ENCODE measurements around the gene FXYD5. TPM values are rescaled to one million over a fixed set of nuclear protein-coding genes. Genes with fewer than 3 reads are reported as not detected.

FXYD5 gene
- polyA plus RNA-seq, 1 donor from 2014 or later: not detected

DNA sequence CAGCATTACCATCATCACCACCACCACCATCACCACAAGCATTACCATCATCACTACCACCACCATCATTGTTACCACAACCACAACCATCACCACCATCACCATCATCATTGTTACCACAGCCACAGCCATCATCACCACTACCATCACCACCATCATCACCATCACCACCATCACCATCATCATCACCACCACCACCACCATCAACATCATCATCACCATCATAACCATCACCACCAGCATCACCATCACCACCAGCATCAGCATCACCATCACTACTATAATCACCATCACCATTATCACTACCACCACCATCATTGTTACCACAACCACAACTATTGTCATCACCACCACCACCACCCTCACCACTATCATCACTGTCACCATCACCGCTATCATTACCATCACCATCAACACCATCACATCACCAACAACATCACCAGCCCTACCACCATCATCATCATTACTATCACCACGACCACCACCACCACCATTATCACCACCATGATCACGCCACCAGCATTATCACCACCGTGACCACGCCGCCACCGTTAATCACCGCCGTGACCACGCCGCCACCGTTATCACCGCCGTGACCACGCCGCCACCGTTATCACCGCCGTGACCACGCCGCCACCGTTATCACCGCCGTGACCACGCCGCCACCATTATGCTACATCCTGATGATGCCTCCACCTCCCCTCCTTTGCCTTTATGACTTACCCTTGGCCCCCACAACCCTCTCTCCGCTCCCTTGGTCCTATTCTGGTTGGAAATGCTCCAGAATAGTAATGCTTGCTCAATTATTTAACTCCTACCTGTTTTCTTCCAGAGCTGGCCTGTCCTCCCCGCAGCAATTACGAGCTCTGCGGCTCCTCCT, 48.9 kb upstream of the FXYD5 start:
- Histone ChIP-seq H3K9ac (ENCODE audit: low read length) (no peak overlapping the region), H3K4me2 (ENCODE audit: low read length) (no peak overlapping the region), H2AFZ (ENCODE audit: low read depth, low read length) (no peak overlapping the region), H3K9me3 (ENCODE audit: low read length) (no peaks in the 10 kb centered on the region), H3K4me3 (ENCODE audit: low read length) (no peak overlapping the region), H4K20me1 (ENCODE audit: insufficient read depth) (no peaks in the 10 kb centered on the region), H3F3A (ENCODE audit: insufficient read depth, low read length, poor library complexity, severe bottlenecking) (no peaks in the 10 kb centered on the region), H3K27me3 (ENCODE audit: insufficient read depth, low read depth, low read length) (no peaks in the 10 kb centered on the region), H3K36me3 (ENCODE audit: insufficient read depth, low read length) (no peaks in the 10 kb centered on the region), H3K27ac (ENCODE audit: low read length) (no peak overlapping the region), H3K9me2 (ENCODE audit: insufficient read depth, low read length) (no peaks in the 10 kb centered on the region), H3K79me2 (replicated peaks; ENCODE audit: insufficient read depth, low read length) (no peaks in the 10 kb centered on the region)
- TF ChIP-seq RAD21 (conservative IDR thresholded peaks at IDR 0.05) (no peak), SMC3 (conservative IDR thresholded peaks at IDR 0.05; ENCODE audit: poor library complexity) (no peak)
- TF ChIP-seq, protein P1, sequence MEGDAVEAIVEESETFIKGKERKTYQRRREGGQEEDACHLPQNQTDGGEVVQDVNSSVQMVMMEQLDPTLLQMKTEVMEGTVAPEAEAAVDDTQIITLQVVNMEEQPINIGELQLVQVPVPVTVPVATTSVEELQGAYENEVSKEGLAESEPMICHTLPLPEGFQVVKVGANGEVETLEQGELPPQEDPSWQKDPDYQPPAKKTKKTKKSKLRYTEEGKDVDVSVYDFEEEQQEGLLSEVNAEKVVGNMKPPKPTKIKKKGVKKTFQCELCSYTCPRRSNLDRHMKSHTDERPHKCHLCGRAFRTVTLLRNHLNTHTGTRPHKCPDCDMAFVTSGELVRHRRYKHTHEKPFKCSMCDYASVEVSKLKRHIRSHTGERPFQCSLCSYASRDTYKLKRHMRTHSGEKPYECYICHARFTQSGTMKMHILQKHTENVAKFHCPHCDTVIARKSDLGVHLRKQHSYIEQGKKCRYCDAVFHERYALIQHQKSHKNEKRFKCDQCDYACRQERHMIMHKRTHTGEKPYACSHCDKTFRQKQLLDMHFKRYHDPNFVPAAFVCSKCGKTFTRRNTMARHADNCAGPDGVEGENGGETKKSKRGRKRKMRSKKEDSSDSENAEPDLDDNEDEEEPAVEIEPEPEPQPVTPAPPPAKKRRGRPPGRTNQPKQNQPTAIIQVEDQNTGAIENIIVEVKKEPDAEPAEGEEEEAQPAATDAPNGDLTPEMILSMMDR (IDR thresholded peaks at IDR 0.05; ENCODE audit: poor library complexity, severe bottlenecking): no peak

DNA sequence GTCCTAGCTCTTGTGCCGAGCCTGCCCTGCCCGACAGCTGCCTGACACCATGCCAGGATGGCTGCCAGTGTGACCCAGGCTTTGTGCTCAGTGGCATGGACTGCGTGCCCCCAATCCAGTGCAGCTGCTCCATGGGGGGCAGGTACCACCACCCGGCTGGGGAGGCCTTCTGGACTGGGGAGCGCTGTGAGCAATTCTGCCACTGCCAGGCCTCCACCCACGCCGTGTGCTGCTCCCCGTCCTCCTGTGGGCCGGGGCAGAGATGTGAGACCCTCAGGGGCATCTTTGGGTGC, 48.3 kb upstream of the FXYD5 start:
- Histone ChIP-seq H3K9ac (ENCODE audit: low read length) (no peak overlapping the region), H3K79me2 (replicated peaks; ENCODE audit: insufficient read depth, low read length) (no peaks in the 10 kb centered on the region), H3F3A (ENCODE audit: insufficient read depth, low read length, poor library complexity, severe bottlenecking) (no peaks in the 10 kb centered on the region), H4K20me1 (ENCODE audit: insufficient read depth) (no peaks in the 10 kb centered on the region), H3K4me2 (ENCODE audit: low read length) (no peak overlapping the region), H3K9me3 (ENCODE audit: low read length) (no peaks in the 10 kb centered on the region), H3K27me3 (ENCODE audit: insufficient read depth, low read depth, low read length) (no peaks in the 10 kb centered on the region), H3K36me3 (ENCODE audit: insufficient read depth, low read length) (no peaks in the 10 kb centered on the region), H2AFZ (ENCODE audit: low read depth, low read length) (no peak overlapping the region), H3K4me3 (ENCODE audit: low read length) (no peak overlapping the region), H3K27ac (ENCODE audit: low read length) (no peak overlapping the region), H3K9me2 (ENCODE audit: insufficient read depth, low read length) (no peaks in the 10 kb centered on the region)
- TF ChIP-seq MXI1 (conservative IDR thresholded peaks at IDR 0.05; ENCODE audit: poor library complexity, severe bottlenecking) (no peak), SMC3 (conservative IDR thresholded peaks at IDR 0.05; ENCODE audit: poor library complexity) (no peak), EZH2 (IDR thresholded peaks at IDR 0.05; ENCODE audit: borderline replicate concordance, insufficient read depth, low read length, poor library complexity, severe bottlenecking) (no peak), POLR2AphosphoS5 (IDR thresholded peaks at IDR 0.05) (no peak), EP300 (conservative IDR thresholded peaks at IDR 0.05; ENCODE audit: poor library complexity, severe bottlenecking) (no peak), TAF1 (IDR thresholded peaks at IDR 0.05; ENCODE audit: low read depth) (no peak), RAD21 (conservative IDR thresholded peaks at IDR 0.05) (no peak)
- TF ChIP-seq, protein P1 (IDR thresholded peaks at IDR 0.05; ENCODE audit: poor library complexity, severe bottlenecking): no peak
- TF ChIP-seq, protein P2, sequence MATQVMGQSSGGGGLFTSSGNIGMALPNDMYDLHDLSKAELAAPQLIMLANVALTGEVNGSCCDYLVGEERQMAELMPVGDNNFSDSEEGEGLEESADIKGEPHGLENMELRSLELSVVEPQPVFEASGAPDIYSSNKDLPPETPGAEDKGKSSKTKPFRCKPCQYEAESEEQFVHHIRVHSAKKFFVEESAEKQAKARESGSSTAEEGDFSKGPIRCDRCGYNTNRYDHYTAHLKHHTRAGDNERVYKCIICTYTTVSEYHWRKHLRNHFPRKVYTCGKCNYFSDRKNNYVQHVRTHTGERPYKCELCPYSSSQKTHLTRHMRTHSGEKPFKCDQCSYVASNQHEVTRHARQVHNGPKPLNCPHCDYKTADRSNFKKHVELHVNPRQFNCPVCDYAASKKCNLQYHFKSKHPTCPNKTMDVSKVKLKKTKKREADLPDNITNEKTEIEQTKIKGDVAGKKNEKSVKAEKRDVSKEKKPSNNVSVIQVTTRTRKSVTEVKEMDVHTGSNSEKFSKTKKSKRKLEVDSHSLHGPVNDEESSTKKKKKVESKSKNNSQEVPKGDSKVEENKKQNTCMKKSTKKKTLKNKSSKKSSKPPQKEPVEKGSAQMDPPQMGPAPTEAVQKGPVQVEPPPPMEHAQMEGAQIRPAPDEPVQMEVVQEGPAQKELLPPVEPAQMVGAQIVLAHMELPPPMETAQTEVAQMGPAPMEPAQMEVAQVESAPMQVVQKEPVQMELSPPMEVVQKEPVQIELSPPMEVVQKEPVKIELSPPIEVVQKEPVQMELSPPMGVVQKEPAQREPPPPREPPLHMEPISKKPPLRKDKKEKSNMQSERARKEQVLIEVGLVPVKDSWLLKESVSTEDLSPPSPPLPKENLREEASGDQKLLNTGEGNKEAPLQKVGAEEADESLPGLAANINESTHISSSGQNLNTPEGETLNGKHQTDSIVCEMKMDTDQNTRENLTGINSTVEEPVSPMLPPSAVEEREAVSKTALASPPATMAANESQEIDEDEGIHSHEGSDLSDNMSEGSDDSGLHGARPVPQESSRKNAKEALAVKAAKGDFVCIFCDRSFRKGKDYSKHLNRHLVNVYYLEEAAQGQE (IDR thresholded peaks at IDR 0.05; ENCODE audit: borderline replicate concordance): no peak
